Measurements from ENCODE around the gene ECE2. TPM values are rescaled to one million over a fixed set of nuclear protein-coding genes. Genes with fewer than 3 reads are reported as not detected.

Gene ECE2
- total RNA-seq, 1 donor from 2014 or later = 0.19 TPM

DNA sequence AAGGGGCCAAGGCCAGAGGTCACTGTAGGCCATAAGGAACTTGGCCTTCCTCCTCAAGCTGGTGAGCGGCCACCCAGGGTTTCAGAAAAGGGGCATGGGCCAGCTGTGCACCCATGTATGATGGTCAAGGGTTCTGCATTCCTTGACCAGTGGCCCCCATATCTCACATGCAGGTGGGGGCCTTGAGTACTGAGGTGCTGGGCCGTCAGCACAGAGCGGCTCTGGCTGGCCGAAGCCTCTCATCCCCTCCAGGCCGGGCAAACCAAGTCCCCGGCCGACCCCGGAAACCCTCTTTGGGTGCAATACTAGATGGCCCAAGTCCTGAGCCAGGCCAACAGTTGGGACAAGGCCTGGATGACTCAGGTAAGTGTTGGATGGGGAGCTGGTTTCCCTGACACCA lies 36.6 kb upstream of the ECE2 start:
- intact Hi-C loops (cut with DNase I) = no loop called here
- no peak for DNase-seq (ENCODE audit: low spot score)

DNA sequence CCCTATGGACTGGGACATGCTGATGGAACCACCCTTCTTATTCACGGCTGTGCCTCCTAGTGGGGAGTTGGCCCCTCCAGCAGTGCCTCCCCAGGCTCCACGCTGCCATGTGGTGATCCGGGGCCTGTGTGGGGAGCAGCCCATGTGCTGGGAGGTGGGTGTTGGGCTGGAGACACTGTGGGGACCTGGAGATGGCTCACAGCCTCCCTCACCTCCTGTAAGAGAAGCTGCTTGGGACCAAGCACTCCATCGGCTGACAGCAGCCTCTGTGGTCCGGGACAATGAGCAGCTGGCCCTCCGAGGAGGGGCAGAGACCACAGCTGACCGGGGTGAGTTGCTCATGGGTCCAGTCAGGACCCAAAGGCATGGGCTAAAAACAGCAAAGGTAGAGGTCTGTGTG lies 36.1 kb upstream of the ECE2 start:
- intact Hi-C loops (cut with DNase I) = no loop called here
- DNase-seq (ENCODE audit: low spot score) = no peak

DNA sequence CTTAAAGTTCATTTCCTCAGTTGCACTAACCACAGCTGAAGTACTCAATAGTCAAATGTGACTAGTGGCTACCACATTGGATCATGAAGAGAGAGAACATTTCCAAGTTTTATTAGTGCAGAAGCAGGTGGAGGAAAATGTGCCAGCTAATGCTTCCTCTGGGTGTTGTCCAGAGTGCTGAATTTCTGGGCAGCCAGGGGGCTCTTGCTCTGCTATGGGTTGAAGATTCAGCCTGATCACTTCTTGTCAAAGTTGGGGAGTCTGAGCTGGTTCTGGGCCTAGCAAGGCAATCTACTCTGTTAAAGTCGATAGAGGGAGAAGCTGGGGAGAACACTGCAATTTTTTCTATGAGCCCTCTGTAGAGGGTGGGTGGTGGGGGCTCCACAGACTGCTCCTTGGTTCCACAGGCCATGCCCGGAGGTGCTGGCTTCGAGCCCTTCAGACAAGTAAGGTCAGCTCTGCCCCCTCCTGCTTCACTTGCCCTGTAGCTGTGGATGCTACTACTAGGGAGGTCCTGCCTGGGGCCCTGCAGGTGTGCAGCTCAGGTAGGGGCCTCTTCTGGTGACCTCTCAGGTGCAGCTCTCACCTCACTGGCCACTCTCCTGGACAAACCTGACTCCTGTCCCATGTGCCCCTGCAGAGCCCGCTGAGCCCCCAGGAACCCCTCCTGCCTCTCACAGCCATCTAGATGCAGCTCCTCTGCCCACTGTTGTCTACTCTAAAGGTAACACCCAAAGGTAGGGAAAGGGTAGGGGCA lies 35.3 kb upstream of the ECE2 start:
- no peak for DNase-seq (ENCODE audit: low spot score)
- intact Hi-C loops (cut with DNase I) = no loop called here

DNA sequence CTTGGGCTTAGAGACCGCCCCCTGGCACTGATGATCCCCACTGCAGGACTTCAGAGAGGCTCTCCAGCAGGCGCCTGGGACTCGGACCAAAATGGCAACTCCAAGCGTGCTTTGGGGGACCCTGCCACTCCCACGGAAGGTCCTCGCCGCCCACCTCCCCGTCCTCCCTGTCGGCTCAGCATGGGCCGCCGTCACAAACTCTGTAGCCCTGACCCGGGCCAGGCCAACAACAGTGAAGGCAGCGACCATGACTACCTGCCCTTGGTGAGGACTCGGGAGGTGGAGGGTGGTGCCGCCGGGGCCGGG lies 34.7 kb upstream of the ECE2 start:
- no peak for DNase-seq (ENCODE audit: low spot score)
- intact Hi-C loops (cut with DNase I) = no loop called here

DNA sequence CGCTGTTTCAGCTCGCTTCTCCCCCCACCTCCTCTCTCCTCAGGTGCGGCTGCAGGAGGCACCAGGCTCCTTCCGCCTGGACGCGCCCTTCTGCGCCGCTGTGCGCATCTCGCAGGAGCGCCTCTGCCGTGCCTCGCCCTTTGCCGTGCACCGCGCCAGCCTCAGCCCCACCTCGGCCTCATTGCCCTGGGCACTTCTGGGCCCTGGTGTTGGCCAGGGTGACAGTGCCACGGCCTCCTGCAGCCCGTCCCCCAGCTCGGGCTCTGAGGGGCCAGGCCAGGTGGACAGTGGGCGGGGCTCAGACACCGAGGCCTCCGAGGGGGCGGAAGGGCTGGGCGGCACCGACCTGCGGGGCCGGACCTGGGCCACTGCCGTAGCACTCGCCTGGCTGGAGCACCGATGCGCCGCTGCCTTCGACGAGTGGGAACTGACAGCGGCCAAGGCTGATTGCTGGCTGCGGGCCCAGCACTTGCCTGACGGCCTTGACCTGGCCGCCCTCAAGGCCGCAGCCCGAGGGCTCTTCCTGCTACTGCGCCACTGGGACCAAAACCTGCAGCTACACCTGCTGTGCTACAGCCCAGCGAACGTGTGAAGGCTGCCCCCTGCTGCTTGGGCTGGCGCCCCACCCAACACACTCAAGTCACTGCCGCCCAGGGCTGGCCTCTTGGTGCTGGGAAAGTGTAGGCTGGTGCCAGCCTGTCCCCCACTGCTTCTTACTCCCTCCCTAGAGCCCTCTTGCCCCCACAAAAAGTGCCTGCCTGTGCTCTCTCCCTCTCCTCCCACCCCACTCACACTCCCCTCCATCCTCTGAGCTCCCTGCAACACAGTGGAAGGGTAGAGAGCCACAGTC lies 34.1 kb upstream of the ECE2 start:
- DNase-seq (ENCODE audit: low spot score) = no peak
- intact Hi-C loops (cut with DNase I) = no loop called here

DNA sequence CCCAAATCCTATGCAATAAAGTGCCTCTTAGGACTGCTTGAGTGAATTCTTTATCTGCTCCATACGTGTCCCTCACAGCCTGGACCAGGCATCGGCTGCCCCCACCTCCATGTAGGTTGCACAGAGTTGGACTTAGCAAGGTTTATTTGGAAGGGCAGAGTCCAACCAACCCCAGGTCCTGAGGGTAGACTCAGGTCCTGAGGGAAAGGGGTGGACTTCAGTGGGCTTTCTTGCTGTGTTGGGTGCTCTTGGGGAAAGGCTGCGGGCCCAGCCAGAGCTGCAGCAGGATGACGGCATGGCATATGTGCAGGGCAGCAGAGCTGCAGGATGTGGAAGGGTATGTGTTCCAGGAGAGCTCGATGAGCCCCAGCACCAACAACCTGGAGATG lies 33.5 kb upstream of the ECE2 start:
- DNase-seq (ENCODE audit: low spot score) = no peak
- intact Hi-C loops (cut with DNase I) = no loop called here

DNA sequence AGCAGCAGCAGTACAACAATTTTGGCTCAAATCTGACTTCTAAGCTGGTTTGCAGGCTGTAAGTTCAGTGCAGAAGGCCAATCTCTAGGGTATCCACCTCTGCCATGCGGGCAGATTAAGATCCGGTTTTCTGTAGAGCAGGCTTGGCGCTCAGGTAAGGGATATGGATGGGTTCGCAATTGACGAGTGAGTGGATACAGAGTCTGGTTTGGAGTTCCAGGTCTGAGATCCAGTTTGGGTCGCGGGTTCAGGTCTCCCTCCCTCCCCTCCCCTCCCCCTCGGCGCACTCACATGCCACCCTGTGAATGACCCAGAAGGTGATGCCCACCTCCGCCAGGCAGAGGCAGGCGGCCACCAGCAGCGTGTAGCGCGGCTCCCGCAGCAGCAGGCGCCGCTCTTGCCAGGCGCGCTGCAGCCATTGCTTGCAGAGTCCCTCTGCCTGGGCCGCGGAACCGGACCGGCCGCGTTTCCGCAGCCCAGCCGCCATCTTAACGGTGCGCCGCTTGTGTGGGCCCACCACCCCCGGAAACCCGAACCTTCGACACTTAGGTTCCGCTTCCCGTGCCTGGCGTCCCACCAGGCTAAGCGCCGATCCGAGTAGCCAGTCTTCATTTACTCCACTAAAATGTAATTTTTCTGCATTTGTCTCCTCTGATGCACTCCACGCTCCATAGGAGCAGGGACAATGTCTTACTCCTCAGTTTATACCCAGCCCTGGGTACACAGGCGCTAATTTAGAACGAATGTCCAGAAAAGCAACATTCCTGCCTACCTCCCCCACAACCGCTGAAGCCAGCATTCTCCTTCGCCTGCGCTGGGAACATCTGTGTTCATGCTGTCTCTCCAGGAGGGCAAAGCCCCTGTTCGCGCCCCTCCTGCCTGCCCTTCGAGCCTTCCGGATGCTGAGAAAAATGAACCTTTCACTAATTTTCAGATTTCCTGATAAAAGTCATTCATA lies 27.1 kb upstream of the ECE2 start, which contains the start of gene ALG3:
ALG3 (minus strand) TSS at position 509 of the 958 bp plus-strand sequence; CDS start at position 487, 22 bp downstream.
- intact Hi-C loops (cut with DNase I) = loop anchor here (1.0 to 5.0 kb wide), 7 partner anchors 51 to 351 kb away; partner anchors contain the start of genes ABCC5, ABCF3, AP2M1 and DVL3
- DNase-seq (ENCODE audit: low spot score) = peak; percentile 90

DNA sequence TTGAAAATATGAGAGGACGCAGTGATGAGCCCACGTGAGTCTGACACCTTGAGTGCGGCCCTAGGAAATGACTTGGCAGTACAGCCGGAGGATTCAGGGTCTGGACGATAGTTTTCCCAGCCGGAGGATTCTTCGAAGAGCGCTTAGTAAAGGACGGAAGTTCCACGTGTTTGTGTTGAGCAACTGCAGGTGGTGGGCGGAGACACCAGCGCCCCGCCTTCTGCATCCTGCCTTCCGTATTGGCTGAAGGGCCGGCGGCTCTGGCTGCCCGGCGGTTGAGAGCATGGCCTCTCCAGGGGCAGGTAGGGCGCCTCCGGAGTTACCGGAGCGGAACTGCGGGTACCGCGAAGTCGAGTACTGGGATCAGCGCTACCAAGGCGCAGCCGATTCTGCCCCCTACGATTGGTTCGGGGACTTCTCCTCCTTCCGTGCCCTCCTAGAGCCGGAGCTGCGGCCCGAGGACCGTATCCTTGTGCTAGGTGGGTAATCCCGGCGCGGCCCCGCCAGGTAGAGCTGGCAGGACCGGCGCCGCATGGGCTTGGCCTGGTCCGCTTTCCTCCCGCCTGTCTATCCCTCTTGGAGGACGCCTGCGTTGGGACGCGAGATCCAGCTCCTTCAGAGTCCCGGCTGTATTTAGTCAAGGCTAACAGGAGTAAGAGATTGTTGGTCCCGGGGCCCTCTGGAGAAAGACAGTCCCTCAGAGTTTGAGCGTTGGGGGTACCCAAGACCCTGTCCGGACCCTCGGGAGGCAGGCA lies 26.2 kb upstream of the ECE2 start, which contains the start of gene EEF1AKMT4:
EEF1AKMT4 (plus strand) TSS at position 261 of the 755 bp plus-strand sequence; CDS start at position 284, 23 bp downstream.
- intact Hi-C loops (cut with DNase I) = loop anchor here (1.0 to 5.0 kb wide), 7 partner anchors 50 to 352 kb away; partner anchors contain the start of genes ABCC5, ABCF3, AP2M1 and DVL3
- peak; percentile 95 for DNase-seq (ENCODE audit: low spot score)

DNA sequence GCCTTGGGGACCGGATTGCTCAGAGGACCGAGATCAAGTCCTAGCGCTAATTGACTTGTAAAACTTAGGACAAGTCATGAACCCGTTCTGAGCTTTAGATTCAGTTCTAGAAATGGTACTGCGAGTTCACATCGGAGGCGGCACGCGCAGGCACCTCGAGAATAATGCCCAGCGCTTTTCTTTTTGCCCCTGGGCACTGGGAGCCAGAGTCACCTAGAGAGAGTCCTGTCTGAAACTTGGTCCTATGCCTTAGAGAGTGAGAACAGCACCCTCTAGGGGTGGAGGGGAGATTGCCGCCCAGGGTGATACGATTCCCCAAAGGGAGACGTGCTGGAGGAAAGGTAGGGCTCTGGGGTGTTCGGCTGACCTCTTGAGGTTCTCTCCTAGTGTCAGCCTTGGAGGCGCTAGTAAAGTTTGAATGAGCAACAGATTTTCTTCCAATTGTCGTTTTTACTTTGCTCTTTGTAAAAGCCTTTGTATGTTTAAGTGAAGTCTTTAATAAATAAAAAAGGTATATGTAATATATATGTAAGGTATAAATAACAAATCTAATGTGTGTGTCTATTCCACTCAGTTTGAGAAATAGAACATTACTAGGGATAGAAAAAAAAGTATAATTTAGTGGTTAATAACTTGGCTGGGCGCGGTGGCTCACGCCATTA lies 25.5 kb upstream of the ECE2 start:
- DNase-seq (ENCODE audit: low spot score) = peak; percentile 88
- intact Hi-C loops (cut with DNase I) = no loop called here

DNA sequence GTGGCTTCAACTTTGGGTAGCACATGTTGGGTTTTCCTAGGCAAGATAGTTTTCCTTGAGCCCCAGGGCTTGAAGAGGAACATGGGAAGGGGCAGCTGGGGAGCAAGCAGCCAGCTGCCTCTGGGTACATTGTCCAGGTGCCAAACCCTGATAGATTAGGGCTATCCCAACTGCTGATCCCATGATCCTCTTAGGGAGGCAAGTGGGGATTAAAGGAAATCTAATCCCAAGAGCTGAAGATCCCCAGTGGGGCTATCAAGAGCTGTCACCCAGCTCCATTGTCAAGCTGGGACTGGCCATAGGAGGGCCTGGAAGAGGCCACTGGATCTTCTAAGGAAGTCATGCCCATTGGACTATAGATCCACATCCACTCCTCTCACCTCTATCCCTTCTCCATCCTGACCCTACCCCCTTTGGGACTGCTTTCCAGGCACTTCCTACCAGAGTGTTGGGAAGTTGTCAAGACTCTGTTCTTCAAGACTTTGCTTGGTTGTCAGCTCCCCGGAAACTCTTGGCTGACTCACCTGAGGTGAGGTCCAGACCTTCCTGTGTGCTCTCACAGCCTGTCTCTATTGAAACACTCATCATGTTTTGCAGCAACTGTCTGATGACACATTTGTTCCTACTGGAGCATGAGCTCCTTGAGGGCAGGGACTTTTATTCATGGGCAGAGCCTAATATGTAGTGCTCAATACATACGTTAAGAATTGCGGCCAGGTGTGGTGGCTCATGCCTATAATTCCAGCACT lies 20.4 kb upstream of the ECE2 start:
- DNase-seq (ENCODE audit: low spot score) = no peak
- intact Hi-C loops (cut with DNase I) = no loop called here

DNA sequence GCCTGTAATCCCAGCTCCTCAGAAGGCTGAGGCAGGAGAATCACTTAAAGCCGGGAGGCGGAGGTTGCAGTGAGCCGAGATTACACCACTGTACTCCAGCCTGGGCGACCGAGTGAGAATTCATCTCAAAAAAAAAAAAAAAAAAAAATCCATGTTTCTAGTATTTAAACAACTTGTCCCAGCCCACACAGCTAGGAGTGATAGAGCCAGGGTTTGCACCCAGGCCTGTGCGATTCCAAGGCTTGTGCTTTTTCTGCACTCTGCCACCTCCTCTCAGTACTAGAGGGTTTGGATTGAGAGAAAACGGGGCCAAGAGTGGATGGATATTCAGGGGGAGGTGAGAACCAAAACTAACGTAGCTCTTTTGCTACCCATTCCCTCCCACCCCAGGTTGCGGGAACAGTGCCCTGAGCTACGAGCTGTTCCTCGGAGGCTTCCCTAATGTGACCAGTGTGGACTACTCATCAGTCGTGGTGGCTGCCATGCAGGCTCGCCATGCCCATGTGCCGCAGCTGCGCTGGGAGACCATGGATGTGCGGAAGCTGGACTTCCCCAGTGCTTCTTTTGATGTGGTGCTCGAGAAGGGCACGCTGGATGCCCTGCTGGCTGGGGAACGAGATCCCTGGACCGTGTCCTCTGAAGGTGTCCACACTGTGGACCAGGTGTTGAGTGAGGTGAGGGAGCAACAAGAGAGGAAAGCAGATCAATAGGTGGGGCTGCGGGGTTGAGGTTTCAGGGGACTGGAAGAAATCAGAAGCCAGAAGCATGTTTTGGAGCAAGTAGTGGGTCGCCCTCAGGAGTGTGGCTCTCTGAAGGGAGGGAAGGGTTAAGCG lies 18.5 kb upstream of the ECE2 start:
- intact Hi-C loops (cut with DNase I) = no loop called here
- DNase-seq (ENCODE audit: low spot score) = no peak

DNA sequence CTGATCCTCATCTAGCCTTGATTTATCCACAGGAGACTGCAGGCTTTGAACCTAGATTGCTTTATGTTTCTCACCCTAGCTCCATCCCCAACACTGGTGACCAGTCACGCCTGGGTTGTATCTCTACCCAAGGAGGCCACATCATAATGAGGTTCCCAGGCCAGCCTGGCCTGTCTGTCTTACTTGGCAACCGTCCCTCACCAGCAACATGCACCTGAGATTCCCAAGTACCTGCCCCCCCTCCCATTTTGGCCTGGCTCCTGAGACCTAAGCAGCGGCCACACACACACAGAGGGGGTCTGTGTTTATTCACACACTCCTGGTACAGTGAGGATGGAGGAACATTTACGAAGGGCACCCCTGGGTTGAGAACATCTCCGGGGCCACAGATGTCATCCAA lies 16.9 kb upstream of the ECE2 start:
- intact Hi-C loops (cut with DNase I) = no loop called here
- no peak for DNase-seq (ENCODE audit: low spot score)

DNA sequence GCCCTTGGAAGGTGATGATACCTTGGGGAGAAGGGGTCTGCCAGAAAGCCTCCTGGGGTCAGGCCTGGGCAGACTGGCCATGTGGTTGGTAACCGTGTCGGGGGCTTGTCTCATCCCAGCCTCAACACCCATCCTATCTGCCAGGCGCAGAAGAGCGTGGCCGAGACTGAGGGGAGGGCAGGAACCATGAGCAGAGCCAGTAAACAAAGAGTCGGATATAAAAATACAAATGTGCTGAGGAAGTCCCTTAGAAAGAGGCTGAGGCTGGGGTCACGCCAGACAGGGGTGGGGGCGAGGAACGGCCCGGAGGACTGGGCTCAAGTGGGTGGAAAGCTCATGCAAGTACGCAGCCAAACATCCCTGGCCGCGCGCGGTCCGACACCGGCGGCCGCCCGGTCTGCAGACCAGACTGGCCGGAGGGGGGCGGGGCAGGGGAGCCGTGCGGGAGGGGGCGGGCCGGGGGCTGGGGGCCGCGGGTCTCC lies 16.4 kb upstream of the ECE2 start:
- no peak for DNase-seq (ENCODE audit: low spot score)
- intact Hi-C loops (cut with DNase I) = no loop called here

DNA sequence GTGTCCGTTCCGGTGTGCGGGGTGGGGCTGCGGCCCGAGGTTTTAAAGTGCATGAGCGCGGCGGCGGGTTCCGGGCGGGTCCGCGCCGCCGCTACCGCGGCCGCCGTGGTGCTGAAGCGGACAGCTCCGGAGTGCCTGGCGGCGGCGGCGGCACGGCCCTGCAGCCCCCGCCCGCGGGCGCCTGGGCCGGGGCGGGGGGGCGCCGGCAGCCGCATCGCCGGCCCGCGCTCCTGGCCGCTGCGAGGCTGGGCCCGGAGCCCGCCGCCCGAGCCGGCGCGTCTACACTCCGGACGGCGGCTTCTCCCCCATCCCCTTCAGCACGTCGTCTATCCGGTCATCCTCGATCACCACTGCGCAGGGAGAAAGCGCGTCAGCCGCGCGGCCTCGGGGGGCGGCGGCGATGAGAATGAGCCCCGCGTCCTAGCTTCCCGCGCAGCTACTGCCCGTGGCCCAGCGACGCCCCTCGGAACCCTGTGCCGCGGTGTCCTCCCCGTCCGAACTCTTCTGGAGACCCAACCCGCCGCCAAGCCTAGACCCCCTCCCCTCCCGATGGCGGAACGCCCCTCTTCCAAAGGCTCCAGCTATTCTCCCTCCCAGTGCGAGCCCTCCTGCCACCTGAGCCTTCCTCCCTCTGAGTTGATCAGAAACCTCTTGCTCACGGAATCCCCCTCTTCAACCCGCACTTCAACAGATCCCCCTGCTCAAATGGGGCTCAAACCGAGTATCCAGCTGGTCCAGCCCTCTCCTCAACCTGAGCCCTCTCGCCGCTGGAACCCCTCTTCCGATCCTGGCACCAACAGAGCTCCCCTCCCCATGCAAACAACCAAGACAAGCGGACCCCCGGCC lies 15.7 kb upstream of the ECE2 start:
- no peak for DNase-seq (ENCODE audit: low spot score)
- intact Hi-C loops (cut with DNase I) = no loop called here

DNA sequence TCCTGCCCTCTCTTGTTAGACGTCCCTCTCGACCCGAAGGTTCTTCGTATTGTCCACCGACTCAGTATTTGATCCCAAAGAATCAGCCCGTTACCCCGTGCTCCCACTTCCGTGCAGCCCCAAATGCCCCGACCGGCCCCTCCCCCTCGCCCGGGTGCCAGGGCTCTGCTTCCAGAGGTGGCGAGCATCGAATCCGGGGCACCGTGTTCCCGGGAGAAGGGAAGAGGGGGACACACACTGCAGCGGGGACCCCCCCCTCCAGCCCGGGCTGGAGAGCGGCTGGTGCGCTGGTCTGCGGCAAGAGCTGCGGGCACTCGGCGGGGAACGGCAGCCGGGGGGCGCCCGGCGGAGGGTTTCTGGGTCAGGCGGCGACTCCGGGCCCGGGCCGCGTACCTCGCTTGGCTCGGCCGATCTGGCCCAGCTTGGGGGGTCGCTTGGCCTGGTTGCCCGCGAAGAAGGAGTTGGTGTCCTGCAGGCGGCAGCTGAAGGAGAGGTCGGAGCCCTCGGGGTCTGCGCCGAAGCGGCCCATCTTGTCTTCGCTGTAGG lies 15.0 kb upstream of the ECE2 start:
- DNase-seq (ENCODE audit: low spot score) = no peak
- intact Hi-C loops (cut with DNase I) = no loop called here

Data from cardiac septum (tissue), 1 donor.